HCT116 (cell line): ENCODE results near the gene SCN4A. TPM values are rescaled to one million over a fixed set of nuclear protein-coding genes. Genes with fewer than 3 reads are reported as not detected.

ENCODE experiments used
- ATAC-seq: fragments of 200-7000 bp; cut with Tn5 transposase; 2 replicates; pipeline ENCODE4 v1.9.1; 2020; ENCODE audit warnings: mild to moderate bottlenecking, moderate library complexity
- BruUV-seq: library from RNA; stranded (reverse); fragments of 400-500 nt; replicated peaks from 2 replicates; lab custom pipeline; 2021; lab: Mats Ljungman, UMichigan
- CTCF ChIA-PET: fragments of 300-600 bp; sonication (Branson Sonifier 250); formaldehyde crosslinking; loops from one replicate; lab custom pipeline; 2021; ENCODE audit warnings: antibody characterized with exemption; lab: Charles Lee
- POLR2A ChIA-PET: fragments of 300-600, 350-600 bp; sonication (Branson Sonifier 250); formaldehyde crosslinking; loops from one replicate; lab custom pipeline; 2021; ENCODE audit warnings: antibody characterized with exemption; lab: Charles Lee
- RAD21 ChIA-PET, 2 experiments: fragments of 300-600 bp; sonication (Branson Sonifier 250); formaldehyde crosslinking; loops; one replicate each; lab custom pipeline; 2023; ENCODE audit warnings: low total read pairs in 2 of 2; ENCODE audit not compliant: uncharacterized antibody in 2 of 2, unreplicated experiment in 2 of 2, low non-redundant PET in 1 of 2; lab: Charles Lee
- DNase-seq: peaks from one replicate; pipeline ENCODE4 v3.0.0-alpha.2; 2010; ENCODE audit warnings: low read depth, low spot score
- H2AFZ ChIP-seq: fragments of 200-600 bp; shearing (Covaris generic), sonication (generic); 2 replicates; pipeline ENCODE4 v1.6.1; 2017; ENCODE audit warnings: low read depth, mixed run types, mixed read lengths, antibody characterized with exemption, low read length; ENCODE audit not compliant: poor library complexity, severe bottlenecking
- H3K27ac ChIP-seq: 2 replicates; pipeline ENCODE4 v1.5.1; 2012; ENCODE audit warnings: low read depth, low read length
- H3K27me3 ChIP-seq: fragments of 200-600 bp; sonication (generic); 2 replicates; pipeline ENCODE4 v1.6.1; 2016; ENCODE audit warnings: mixed run types, low read length, mixed read lengths; ENCODE audit not compliant: insufficient read depth
- H3K36me3 ChIP-seq, 2 experiments: fragments of 200-500 bp in 1 of 2; fragments of 200-600 bp in 1 of 2; sonication (Bioruptor generic) in 1 of 2; sonication (generic) in 1 of 2; 2 replicates each; pipeline versions ENCODE4 v1.5.1 to v1.6.1; 2014 to 2016; ENCODE audit warnings: low read length in 2 of 2, inconsistent platforms in 1 of 2, mixed read lengths in 1 of 2, mixed run types in 1 of 2; ENCODE audit not compliant: insufficient read depth in 2 of 2, control insufficient read depth in 1 of 2
- H3K4me1 ChIP-seq, 2 experiments: fragments of 200-600 bp in 1 of 2; sonication (generic) in 1 of 2; 2 replicates each; pipeline versions ENCODE4 v1.5.1 to v1.6.1; 2012 to 2017; ENCODE audit warnings: low read length in 2 of 2, inconsistent platforms in 1 of 2, mild to moderate bottlenecking in 1 of 2, mixed read lengths in 1 of 2, mixed run types in 1 of 2, moderate library complexity in 1 of 2; ENCODE audit not compliant: insufficient read depth in 2 of 2, control insufficient read depth in 1 of 2
- H3K4me2 ChIP-seq: fragments of 200-600 bp; sonication (generic); 2 replicates; pipeline ENCODE4 v1.6.1; 2017; ENCODE audit warnings: mixed run types, low read length, mixed read lengths
- H3K4me3 ChIP-seq, 2 experiments: fragments of 200-600 bp in 1 of 2; sonication (generic) in 1 of 2; replicated peaks in 1 of 2; 2 replicates each; pipeline ENCODE4 v1.5.1; 2011 to 2016; ENCODE audit warnings: low read length in 2 of 2, control low read depth in 1 of 2, low read depth in 1 of 2, mild to moderate bottlenecking in 1 of 2, mixed read lengths in 1 of 2, mixed run types in 1 of 2
- H3K79me2 ChIP-seq: fragments of 200-600 bp; sonication (generic); 2 replicates; pipeline ENCODE4 v1.6.1; 2017; ENCODE audit warnings: mild to moderate bottlenecking, mixed run types, low read length, moderate library complexity, mixed read lengths; ENCODE audit not compliant: insufficient read depth
- H3K9ac ChIP-seq: fragments of 200-600 bp; sonication (generic); 2 replicates; pipeline ENCODE4 v1.6.1; 2016; ENCODE audit warnings: low read length, mixed read lengths
- H3K9me2 ChIP-seq: fragments of 200-600 bp; sonication (generic), shearing (Covaris generic); 2 replicates; pipeline ENCODE4 v1.6.1; 2017; ENCODE audit warnings: mixed run types, mild to moderate bottlenecking, moderate library complexity; ENCODE audit not compliant: insufficient read depth
- H3K9me3 ChIP-seq, 2 experiments: fragments of 200-500 bp in 1 of 2; fragments of 200-600 bp in 1 of 2; sonication (Bioruptor generic) in 1 of 2; sonication (generic) in 1 of 2; 2 replicates each; pipeline ENCODE4 v1.6.1; 2014 to 2017; ENCODE audit warnings: low read length in 2 of 2, mixed read lengths in 2 of 2, inconsistent platforms in 1 of 2, low read depth in 1 of 2, mild to moderate bottlenecking in 1 of 2, mixed run types in 1 of 2, moderate library complexity in 1 of 2; ENCODE audit not compliant: control insufficient read depth in 1 of 2, insufficient read depth in 1 of 2
- H4K20me1 ChIP-seq: fragments of 200-600 bp; sonication (generic), shearing (Covaris generic); 2 replicates; pipeline ENCODE4 v1.6.1; 2017; ENCODE audit warnings: mixed run types, mild to moderate bottlenecking, moderate library complexity; ENCODE audit not compliant: insufficient read depth
- ATF3 ChIP-seq: IDR thresholded peaks from 2 replicates; pipeline ENCODE4 v1.6.1; 2012
- CBX3 ChIP-seq: IDR thresholded peaks from 2 replicates; pipeline ENCODE4 v1.6.1; 2012; ENCODE audit warnings: low read depth
- CEBPB ChIP-seq: IDR thresholded peaks from 2 replicates; pipeline ENCODE4 v1.6.1; 2012; ENCODE audit warnings: low read depth
- EZH2 ChIP-seq: fragments of 200-600 bp; sonication (generic); IDR thresholded peaks from 2 replicates; pipeline ENCODE4 v1.6.1; 2017; ENCODE audit warnings: antibody characterized with exemption, mixed run types
- EZH2phosphoT487 ChIP-seq: fragments of 200-600 bp; IDR thresholded peaks from 2 replicates; pipeline ENCODE4 v1.6.1; 2018; ENCODE audit warnings: antibody characterized with exemption, borderline replicate concordance
- FOSL1 ChIP-seq: IDR thresholded peaks from 2 replicates; pipeline ENCODE4 v1.6.1; 2012; ENCODE audit warnings: low read depth
- JUND ChIP-seq: IDR thresholded peaks from 2 replicates; pipeline ENCODE4 v1.6.1; 2012
- POLR2A ChIP-seq: IDR thresholded peaks from 2 replicates; pipeline ENCODE4 v1.7.0; 2011; ENCODE audit warnings: borderline replicate concordance; ENCODE audit not compliant: insufficient read depth, insufficient read length; ENCODE audit errors: extremely low read depth
- POLR2AphosphoS5 ChIP-seq: IDR thresholded peaks from 2 replicates; pipeline ENCODE4 v1.6.1; 2011; ENCODE audit warnings: mild to moderate bottlenecking, low read depth, low read length, moderate library complexity
- RAD21 ChIP-seq: IDR thresholded peaks from 2 replicates; pipeline ENCODE4 v1.6.1; 2012; ENCODE audit warnings: low read depth, mild to moderate bottlenecking
- SP1 ChIP-seq: IDR thresholded peaks from 2 replicates; pipeline ENCODE4 v1.6.1; 2012; ENCODE audit warnings: low read depth
- TCF7L2 ChIP-seq: IDR thresholded peaks from 2 replicates; pipeline ENCODE4 v1.7.0; 2011; ENCODE audit warnings: borderline replicate concordance, inconsistent platforms; ENCODE audit not compliant: insufficient read depth, insufficient read length; ENCODE audit errors: extremely low read depth
- YY1 ChIP-seq: IDR thresholded peaks from 2 replicates; pipeline ENCODE4 v1.6.1; 2011; ENCODE audit warnings: low read length, low read depth, moderate library complexity, mild to moderate bottlenecking; ENCODE audit not compliant: insufficient replicate concordance; ENCODE audit errors: extremely low read depth
- ZBTB33 ChIP-seq: IDR thresholded peaks from 2 replicates; pipeline ENCODE4 v1.6.1; 2011; ENCODE audit warnings: mild to moderate bottlenecking, low read length, moderate library complexity; ENCODE audit not compliant: insufficient replicate concordance; ENCODE audit errors: extremely low read depth
- ZNF274 ChIP-seq: fragments of 200-500 bp; sonication (Bioruptor generic); IDR thresholded peaks from 2 replicates; pipeline ENCODE4 v1.6.1; 2014; ENCODE audit warnings: mild to moderate bottlenecking, low read depth, low read length, inconsistent platforms
- intact Hi-C: fragments of 100-400 bp; cut with micrococcal nuclease; formaldehyde crosslinking; loops from 2 replicates; pipeline ENCODE4 v1.10.0; 2022
- total RNA-seq: library from RNA; stranded (reverse); gene quantifications from one replicate; pipeline ENCODE4 v1.2.1, GENCODE V29; 2021; ENCODE audit not compliant: unreplicated experiment
- TF ChIP-seq, protein P1 (sequence below): IDR thresholded peaks from 2 replicates; pipeline ENCODE4 v1.6.1; 2012; ENCODE audit warnings: low read depth
- TF ChIP-seq, protein P2 (sequence below): IDR thresholded peaks from 2 replicates; pipeline ENCODE4 v1.6.1; 2012

Gene SCN4A
- total RNA-seq, 1 experiment from 2014 or later: 2.7 TPM

- H4K20me1 ChIP-seq: no peaks in the 10 kb centered on the region
- DNase-seq (no peak), ATAC-seq (no peak)
- intact Hi-C loops: no loop called here
- no peaks in the 10 kb centered on the region for H3K9me2 ChIP-seq
- H3K27me3 ChIP-seq: no peaks in the 10 kb centered on the region
- no peak overlapping the region for H2AFZ ChIP-seq
- peaks cover 19 to 30% of the 10 kb centered on the region in 2 experiments for H3K4me1 ChIP-seq
- H3K4me2 ChIP-seq: no peak overlapping the region
- H3K4me3 ChIP-seq: no peak overlapping the region
- TF ChIP-seq EZH2phosphoT487 (no peak), TCF7L2 (no peak), CBX3 (no peak), ATF3 (no peak), YY1 (no peak), RAD21 (no peak), ZNF274 (no peak), CEBPB (no peak), ZBTB33 (no peak), POLR2A (no peak), FOSL1 (no peak), EZH2 (no peak), POLR2AphosphoS5 (no peak), SP1 (no peak), JUND (no peak)
- TF ChIP-seq, protein P1, sequence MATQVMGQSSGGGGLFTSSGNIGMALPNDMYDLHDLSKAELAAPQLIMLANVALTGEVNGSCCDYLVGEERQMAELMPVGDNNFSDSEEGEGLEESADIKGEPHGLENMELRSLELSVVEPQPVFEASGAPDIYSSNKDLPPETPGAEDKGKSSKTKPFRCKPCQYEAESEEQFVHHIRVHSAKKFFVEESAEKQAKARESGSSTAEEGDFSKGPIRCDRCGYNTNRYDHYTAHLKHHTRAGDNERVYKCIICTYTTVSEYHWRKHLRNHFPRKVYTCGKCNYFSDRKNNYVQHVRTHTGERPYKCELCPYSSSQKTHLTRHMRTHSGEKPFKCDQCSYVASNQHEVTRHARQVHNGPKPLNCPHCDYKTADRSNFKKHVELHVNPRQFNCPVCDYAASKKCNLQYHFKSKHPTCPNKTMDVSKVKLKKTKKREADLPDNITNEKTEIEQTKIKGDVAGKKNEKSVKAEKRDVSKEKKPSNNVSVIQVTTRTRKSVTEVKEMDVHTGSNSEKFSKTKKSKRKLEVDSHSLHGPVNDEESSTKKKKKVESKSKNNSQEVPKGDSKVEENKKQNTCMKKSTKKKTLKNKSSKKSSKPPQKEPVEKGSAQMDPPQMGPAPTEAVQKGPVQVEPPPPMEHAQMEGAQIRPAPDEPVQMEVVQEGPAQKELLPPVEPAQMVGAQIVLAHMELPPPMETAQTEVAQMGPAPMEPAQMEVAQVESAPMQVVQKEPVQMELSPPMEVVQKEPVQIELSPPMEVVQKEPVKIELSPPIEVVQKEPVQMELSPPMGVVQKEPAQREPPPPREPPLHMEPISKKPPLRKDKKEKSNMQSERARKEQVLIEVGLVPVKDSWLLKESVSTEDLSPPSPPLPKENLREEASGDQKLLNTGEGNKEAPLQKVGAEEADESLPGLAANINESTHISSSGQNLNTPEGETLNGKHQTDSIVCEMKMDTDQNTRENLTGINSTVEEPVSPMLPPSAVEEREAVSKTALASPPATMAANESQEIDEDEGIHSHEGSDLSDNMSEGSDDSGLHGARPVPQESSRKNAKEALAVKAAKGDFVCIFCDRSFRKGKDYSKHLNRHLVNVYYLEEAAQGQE: no peak
- TF ChIP-seq, protein P2, sequence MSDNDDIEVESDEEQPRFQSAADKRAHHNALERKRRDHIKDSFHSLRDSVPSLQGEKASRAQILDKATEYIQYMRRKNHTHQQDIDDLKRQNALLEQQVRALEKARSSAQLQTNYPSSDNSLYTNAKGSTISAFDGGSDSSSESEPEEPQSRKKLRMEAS: no peak
- RAD21 ChIA-PET: no interaction called here
- H3K79me2 ChIP-seq: no peaks in the 10 kb centered on the region
- no peak overlapping the region for H3K9ac ChIP-seq
- POLR2A ChIA-PET: no interaction called here
- CTCF ChIA-PET: interaction anchor here (1.2 to 1.7 kb wide), 2 partner anchors 12 to 28 kb away, joined by 3 to 4 read pairs; no protein-coding TSS in a partner anchor
- H3K36me3 ChIP-seq: no peaks in the 10 kb centered on the region
- 0 out of 4 replicates have a peak, but pooled peaks cover 0 to 4% of the 10 kb centered on the region in 2 experiments for H3K9me3 ChIP-seq
- no TSS peak for BruUV-seq
- no peak overlapping the region for H3K27ac ChIP-seq
Observed at GRCh38 chr17:63978272-63979200, 5.8 kb upstream of the SCN4A start.
